Motor neuron (in vitro differentiated cells): ENCODE results near the gene UCK2. TPM values are rescaled to one million over a fixed set of nuclear protein-coding genes. Genes with fewer than 3 reads are reported as not detected.

Experiments
- ATAC-seq, 8 experiments: fragments of 200-7000 bp; cut with Tn5 transposase; replicated peaks in 6 of 8; 2 replicates each; pipeline ENCODE4 v1.8.0; 2021; ENCODE audit warnings: mild to moderate bottlenecking in 8 of 8, moderate library complexity in 8 of 8
- H3K27ac ChIP-seq, 2 donors: fragments of 250-450 bp; sonication (Bioruptor Pico); 2 replicates each; pipeline ENCODE4 v1.9.0; 2021; ENCODE audit warnings: antibody characterized with exemption in 2 of 2, mild to moderate bottlenecking in 2 of 2, moderate library complexity in 1 of 2
- H3K4me1 ChIP-seq, 2 donors: fragments of 250-450 bp; sonication (Bioruptor Pico); replicated peaks in 1 of 2; 2 replicates each; pipeline ENCODE4 v1.6.1; 2021; ENCODE audit warnings: antibody characterized with exemption in 2 of 2, mild to moderate bottlenecking in 2 of 2, moderate library complexity in 1 of 2
- H3K4me3 ChIP-seq, 5 donors: fragments of 250-450 bp; sonication (Bioruptor Pico); 2 replicates each; pipeline ENCODE4 v1.9.0; 2021; ENCODE audit warnings: antibody characterized with exemption in 5 of 5, mild to moderate bottlenecking in 5 of 5, moderate library complexity in 4 of 5
- WGBS, 10 experiments: fragments of 450-650 bp; shearing (Covaris generic); methylation state at CpG; one replicate each; pipeline ENCODE4 v1.0.0; 2022; 5-methylcytosine and 5-hydroxymethylcytosine counted together
- in situ Hi-C, 9 experiments: fragments of 400-800 bp; cut with MboI; loops; one replicate each; pipeline ENCODE4 v1.15.0; 2021; ENCODE audit warnings: low sequenced_read_pairs in 9 of 9, low pct_unique_long_range_greater_than_20kb in 2 of 9; ENCODE audit not compliant: unreplicated experiment in 9 of 9
- total RNA-seq, 8 experiments: library from RNA; unstranded; fragments of 300-600 nt; gene quantifications; 2 replicates each; pipeline versions ENCODE4 v1.2.3 to v1.2.4, GENCODE V29; 2022

UCK2 gene
- total RNA-seq, 8 experiments from 2014 or later: 28.3 to 83.2 (median 46.0) TPM

DNA sequence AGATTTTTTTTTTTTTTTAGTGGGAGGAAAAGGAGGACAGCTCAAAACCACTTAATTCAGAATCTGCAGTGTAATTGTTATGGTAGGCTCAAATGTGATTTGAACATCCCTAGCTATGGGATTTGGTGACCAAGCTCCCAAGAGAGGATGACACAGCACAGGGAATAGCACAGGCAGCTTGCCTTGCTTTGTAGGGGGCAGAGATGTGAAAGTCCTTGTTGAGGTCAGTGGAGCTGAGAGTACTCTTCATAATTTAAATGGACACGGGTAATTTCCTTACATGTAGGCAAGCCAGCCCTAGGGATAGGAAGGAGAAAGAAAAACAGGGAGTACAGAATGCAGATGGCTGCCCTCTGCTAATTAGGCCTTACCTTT lies 3.2 kb upstream of the UCK2 start:
- Histone ChIP-seq H3K4me3 (no peak overlapping the region), H3K4me1 (peaks cover 10 to 17% of the 10 kb centered on the region in 2 donors), H3K27ac (no peak overlapping the region)
- WGBS, 10 experiments: 10 to 100% (median 57%) methylated on average over 1 of the region's 1 CpG; no CpG with 5 or more reads in 4 of the 10 experiments
- in situ Hi-C loops: no loop called here
- ATAC-seq: no peak

DNA sequence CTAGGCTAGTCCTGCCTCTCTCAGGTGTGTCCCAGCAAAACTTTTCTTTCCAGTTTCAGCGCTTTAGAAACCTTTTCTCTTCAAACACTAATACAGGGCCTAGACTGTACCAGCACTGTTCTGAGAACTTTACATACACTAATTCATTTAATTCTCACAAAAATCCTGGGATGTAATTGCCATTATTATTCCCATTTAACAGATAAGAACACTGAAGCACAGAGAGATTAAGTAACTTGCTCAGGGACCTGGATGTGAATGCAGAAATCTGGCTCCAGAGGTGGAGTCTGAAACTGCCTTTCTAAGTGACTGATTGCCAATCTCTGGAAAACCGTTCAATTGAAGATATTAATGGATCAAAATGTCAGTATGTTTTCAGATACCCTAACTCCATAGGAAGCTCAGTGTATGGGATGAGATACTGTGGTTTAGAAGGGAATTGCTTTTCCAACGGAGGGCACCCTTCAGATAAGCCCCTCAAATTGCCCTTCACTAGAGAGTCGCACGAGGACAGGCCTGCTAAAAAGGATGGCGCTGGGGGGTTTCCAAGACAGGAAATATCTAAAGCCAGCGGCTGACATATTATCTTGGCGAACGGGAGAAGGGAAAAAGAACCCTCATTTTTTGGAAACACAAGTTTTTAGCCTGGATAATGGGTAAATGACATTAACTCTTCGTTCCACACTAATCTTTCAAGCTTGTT lies 698 bp upstream of the UCK2 start:
- Histone ChIP-seq H3K27ac (no peak overlapping the region), H3K4me1 (peaks cover 16 to 23% of the 10 kb centered on the region in 2 donors), H3K4me3 (peak overlapping the region; percentile 83 to 97 (median 90))
- no peak for ATAC-seq
- in situ Hi-C loops: no loop called here
- WGBS, 10 experiments: 7 to 80% (median 36%) methylated on average over 3 to 10 of the region's 10 CpGs

DNA sequence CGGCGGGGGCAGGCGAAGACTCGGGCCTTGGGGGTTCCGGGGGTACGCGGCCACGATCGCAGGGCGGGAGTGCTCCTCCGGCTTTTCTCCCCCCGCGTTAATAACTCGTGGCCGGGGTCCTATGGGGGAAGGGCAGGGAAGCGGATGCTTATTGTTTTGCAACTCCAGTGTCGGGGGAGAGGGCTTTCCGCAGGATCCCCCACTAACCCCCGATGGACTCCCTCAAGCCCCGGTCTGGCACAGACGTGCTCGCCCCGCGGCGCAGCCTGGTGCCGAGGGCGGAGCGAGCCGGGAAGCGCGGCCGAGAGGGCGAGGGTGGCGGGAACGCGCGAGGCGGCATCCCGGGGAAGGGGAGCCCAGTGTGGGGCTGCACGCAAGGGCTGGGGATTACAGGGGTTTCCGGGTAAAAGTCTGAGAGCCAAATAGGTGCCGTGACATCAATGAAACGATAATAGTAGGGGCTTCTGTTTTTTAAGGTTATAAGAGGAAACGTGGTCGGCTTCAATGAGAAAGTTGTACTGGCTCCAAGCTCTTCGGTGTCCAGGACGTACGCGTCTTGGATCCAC lies 772 bp downstream of the UCK2 start:
- peak overlapping the region; percentile 83 to 90 for H3K27ac ChIP-seq
- in situ Hi-C loops: no loop called here
- peak; percentile 35 to 52 (median 40) for ATAC-seq
- H3K4me1 ChIP-seq: peaks cover 18 to 26% of the 10 kb centered on the region in 2 donors
- 0% methylated on average over 2 to 4 of the region's 49 CpGs; no CpG with 5 or more reads in 5 of the 10 experiments for WGBS, 10 experiments
- H3K4me3 ChIP-seq: peak overlapping the region; percentile 83 to 97 (median 90)

- 0 to 4% (median 0%) methylated on average over 1 to 12 of the region's 19 CpGs; no CpG with 5 or more reads in 1 of the 10 experiments for WGBS, 10 experiments
- ATAC-seq: peak; percentile 34 to 58 (median 39)
Measured at GRCh38 chr1:165828669-165829329, 1.4 kb downstream of the UCK2 start.

DNA sequence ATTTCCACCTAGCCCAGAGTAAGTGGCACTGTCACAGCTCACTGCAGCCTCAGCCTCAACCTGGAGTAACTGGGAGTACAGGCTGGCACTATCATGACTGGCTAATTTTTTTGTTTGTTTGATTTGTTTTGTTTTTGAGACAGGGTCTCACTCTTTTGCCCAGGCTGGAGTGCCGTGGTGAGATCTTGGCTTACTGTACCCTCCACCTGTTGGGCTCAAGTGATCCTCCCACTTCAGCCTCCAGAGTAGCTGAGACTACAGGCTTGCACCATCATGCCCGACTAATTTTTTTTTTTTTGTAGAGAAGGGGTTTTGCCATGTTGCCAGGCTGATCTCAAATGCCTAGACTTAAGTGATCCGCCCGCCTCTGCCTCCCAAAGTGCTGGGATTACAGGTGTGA lies 2.5 kb downstream of the UCK2 start:
- H3K4me3 ChIP-seq: peak overlapping the region; percentile 83 to 97 (median 90)
- in situ Hi-C loops: no loop called here
- H3K27ac ChIP-seq: no peak overlapping the region
- peaks cover 13 to 18% of the 10 kb centered on the region in 2 donors for H3K4me1 ChIP-seq
- ATAC-seq: no peak
- 80 to 100% (median 93%) methylated on average over 1 to 4 of the region's 4 CpGs; no CpG with 5 or more reads in 1 of the 10 experiments for WGBS, 10 experiments

More at GRCh38 chr1:165828669-165829329, 1.4 kb downstream of the UCK2 start:
- peak overlapping the region; percentile 83 to 97 (median 90) for H3K4me3 ChIP-seq
- H3K4me1 ChIP-seq: peaks cover 13 to 25% of the 10 kb centered on the region in 2 donors
- in situ Hi-C loops: no loop called here
- peak overlapping the region; percentile 83 to 90 for H3K27ac ChIP-seq

GRCh38 chr1:165831146-165831545 lies 3.7 kb downstream of the UCK2 start:
- Histone ChIP-seq H3K4me3 (no peak overlapping the region), H3K27ac (no peak overlapping the region), H3K4me1 (peaks cover 13 to 18% of the 10 kb centered on the region in 2 donors)
- no peak for ATAC-seq
- in situ Hi-C loops: no loop called here
- 83 to 93% (median 93%) methylated on average over 3 of the region's 3 CpGs; no CpG with 5 or more reads in 7 of the 10 experiments for WGBS, 10 experiments

DNA sequence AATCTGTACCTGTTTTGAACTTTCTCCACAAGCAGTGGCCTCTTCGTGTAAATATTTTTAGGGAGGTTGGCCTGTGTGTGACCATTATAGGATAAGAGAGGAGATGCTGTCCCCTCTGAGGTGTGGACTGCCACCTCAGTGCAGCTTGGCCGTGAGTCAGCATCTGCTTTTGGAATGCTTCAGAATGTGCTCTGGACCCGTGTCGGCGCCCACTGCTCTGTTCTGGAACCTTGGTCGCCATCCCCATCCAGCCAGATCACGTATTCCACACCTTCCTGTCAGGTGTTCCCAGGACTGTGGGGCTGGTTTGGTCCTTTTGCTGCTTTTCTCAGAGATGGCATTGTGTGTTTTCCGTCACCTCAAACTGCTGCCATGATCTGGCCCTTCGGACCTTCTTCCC lies 5.5 kb downstream of the UCK2 start:
- H3K4me3 ChIP-seq: no peak overlapping the region
- in situ Hi-C loops: no loop called here
- peaks cover 12 to 14% of the 10 kb centered on the region in 2 donors for H3K4me1 ChIP-seq
- H3K27ac ChIP-seq: no peak overlapping the region
- WGBS, 10 experiments: 50 to 100% (median 81%) methylated on average over 1 to 5 of the region's 9 CpGs
- ATAC-seq: no peak

- Histone ChIP-seq H3K4me3 (no peak overlapping the region), H3K27ac (no peak overlapping the region), H3K4me1 (peaks cover 12 to 14% of the 10 kb centered on the region in 2 donors)
- 45 to 73% (median 66%) methylated on average over 1 to 2 of the region's 2 CpGs; no CpG with 5 or more reads in 6 of the 10 experiments for WGBS, 10 experiments
- in situ Hi-C loops: no loop called here
- ATAC-seq: no peak
Measured at GRCh38 chr1:165833358-165833757, 5.9 kb downstream of the UCK2 start.

- Histone ChIP-seq H3K27ac (no peak overlapping the region), H3K4me3 (no peak overlapping the region), H3K4me1 (peaks cover 12 to 14% of the 10 kb centered on the region in 2 donors)
- in situ Hi-C loops: no loop called here
- no peak for ATAC-seq
- WGBS, 10 experiments: 75 to 100% (median 100%) methylated on average over 1 of the region's 1 CpG; no CpG with 5 or more reads in 3 of the 10 experiments
Measured at GRCh38 chr1:165834229-165834628, 6.8 kb downstream of the UCK2 start.

GRCh38 chr1:165834881-165835280 lies 7.5 kb downstream of the UCK2 start:
- in situ Hi-C loops: no loop called here
- WGBS, 10 experiments: 93 to 100% (median 100%) methylated on average over 1 to 3 of the region's 3 CpGs
- no peak overlapping the region for H3K4me3 ChIP-seq

DNA sequence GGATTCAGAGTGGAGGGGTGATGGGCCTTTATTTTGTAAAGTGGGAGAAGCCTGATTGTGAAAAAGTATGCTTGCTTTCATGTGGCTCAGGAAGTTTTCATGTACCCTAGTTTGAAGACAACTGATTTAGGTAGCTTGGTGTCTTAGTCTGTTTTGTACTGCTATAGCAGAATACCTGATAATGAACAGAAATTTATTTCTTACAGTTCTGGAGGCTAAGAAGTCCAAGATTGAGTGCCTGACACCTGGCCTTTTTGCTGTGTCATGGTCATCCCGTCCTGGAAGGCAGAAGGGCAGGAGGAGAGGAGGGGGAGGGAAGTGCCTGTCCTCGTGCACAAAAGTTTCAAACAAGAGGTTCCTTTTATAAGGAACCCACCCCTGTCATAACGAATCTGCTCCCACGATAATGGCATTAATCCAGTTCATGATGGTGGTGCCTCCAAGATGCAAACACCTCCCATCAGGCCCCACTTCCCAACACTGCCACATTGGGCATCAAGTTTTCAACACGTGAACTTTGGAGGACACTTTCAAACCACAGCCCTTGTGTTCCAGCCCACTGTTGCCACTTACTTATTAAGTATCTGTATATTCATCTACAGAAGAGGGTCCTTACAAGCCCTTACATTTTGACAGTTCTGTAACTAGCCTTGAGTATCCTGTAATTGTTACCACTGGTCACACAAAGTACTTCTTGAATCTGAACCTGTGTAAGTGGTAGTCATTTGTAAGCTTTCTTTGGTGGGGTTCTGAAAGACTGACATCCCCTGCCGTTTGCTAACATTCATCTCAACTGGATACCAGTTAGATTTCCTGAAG lies 9.5 kb downstream of the UCK2 start:
- in situ Hi-C loops: no loop called here
- ATAC-seq: peak in 1 of 8 experiments; percentile 27
- Histone ChIP-seq H3K27ac (no peak overlapping the region), H3K4me1 (peaks cover 6 to 8% of the 10 kb centered on the region in 2 donors), H3K4me3 (no peak overlapping the region)
- WGBS, 10 experiments: 40 to 86% (median 58%) methylated on average over 1 to 5 of the region's 6 CpGs

More at GRCh38 chr1:165834881-165835280, 7.5 kb downstream of the UCK2 start:
- Histone ChIP-seq H3K27ac (no peak overlapping the region), H3K4me1 (peaks cover 7 to 10% of the 10 kb centered on the region in 2 donors)
- no peak for ATAC-seq

DNA sequence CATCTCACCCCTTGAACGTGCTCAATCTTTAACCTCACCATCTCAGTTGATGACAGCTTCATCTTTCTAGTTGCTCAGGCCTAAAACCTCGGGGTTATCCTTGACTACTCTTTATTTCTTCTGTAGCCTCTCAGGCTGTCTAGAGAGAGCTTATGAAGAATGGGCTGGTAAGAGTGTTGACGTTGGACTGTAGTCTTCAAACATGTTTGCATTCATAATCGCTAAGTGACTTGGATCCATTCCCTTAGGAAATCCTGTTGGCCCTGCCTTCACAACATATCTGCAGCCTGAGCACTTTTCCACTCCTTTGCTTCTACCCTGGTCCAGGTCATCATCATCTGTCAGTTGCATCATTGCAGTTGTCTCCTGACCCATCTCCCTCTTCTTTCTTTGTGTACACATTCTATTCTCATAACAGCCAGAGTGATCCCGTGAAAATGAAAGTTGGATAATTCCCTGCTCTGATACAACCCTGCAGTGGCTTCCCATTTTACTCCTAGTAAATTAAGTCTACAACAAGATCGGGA lies 10.5 kb downstream of the UCK2 start:
- no peak for ATAC-seq
- 60 to 100% (median 96%) methylated on average over 1 to 6 of the region's 6 CpGs; no CpG with 5 or more reads in 1 of the 10 experiments for WGBS, 10 experiments
- in situ Hi-C loops: no loop called here

More for the DNA sequence above, 10.5 kb downstream of the UCK2 start:
- no peak overlapping the region for H3K4me3 ChIP-seq
- peaks cover 7 to 17% of the 10 kb centered on the region in 2 donors for H3K4me1 ChIP-seq
- H3K27ac ChIP-seq: no peak overlapping the region
